ENCODE measurements around the gene NNAT.

DNA sequence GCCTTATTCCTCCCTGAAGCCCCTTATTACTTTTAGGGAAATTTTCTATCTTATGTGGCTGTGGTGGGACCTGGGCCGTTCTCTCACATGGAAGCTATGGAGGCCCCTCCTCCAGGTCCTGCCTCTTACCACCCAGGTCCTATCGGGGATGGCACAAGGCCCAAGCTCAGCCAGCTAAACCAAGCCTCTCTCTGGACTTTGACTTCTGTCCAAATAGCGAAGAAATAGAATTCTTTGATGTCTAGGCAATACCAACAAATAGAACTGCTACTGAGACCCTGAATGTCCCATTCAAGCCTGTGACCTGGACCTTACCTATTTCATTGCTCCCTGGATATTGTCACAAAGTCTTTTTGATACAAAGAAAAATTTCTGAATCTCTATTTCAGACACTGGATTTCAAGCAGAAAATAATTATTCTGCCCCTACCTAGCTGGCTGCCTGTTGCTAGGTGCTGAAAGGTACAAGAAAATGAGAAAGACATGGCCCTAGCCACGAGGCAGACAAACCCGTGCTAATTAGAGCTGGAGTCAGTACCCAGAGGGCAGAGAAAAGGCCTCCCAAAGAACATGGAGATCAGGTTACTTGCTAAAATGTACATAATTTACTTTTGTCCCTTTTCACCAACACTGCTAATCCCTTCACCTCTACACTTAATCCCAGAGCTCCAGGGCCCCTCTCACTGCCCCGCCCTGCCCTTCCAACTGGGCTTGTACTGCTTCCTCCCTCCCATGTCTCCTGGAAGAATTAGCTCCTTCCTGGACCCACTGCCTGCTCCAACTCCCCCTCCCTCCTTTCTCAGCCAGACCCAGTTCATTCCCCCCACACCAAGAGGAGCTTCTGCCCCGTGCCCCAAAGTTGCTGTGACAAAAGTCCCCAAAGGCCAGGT is 15.5 kb upstream of the NNAT start:
- TF ChIP-seq, protein P1, sequence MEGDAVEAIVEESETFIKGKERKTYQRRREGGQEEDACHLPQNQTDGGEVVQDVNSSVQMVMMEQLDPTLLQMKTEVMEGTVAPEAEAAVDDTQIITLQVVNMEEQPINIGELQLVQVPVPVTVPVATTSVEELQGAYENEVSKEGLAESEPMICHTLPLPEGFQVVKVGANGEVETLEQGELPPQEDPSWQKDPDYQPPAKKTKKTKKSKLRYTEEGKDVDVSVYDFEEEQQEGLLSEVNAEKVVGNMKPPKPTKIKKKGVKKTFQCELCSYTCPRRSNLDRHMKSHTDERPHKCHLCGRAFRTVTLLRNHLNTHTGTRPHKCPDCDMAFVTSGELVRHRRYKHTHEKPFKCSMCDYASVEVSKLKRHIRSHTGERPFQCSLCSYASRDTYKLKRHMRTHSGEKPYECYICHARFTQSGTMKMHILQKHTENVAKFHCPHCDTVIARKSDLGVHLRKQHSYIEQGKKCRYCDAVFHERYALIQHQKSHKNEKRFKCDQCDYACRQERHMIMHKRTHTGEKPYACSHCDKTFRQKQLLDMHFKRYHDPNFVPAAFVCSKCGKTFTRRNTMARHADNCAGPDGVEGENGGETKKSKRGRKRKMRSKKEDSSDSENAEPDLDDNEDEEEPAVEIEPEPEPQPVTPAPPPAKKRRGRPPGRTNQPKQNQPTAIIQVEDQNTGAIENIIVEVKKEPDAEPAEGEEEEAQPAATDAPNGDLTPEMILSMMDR (conservative IDR thresholded peaks at IDR 0.05) = no peak
- no peak for TF ChIP-seq EZH2 (IDR thresholded peaks at IDR 0.05; ENCODE audit: low read depth)

Data from PC-9 (cell line).